Measurements from ENCODE around the gene DPCD.
"Not testable (repeated sequence)": the region's sequence is repeated elsewhere in the genome, so short reads cannot be mapped to it uniquely, and the experiment has no call there.

The DPCD gene

GRCh38 chr10:101623528-101623927 is 35.4 kb downstream of the DPCD start:
- DNase-seq: no peak

- DNase-seq: no peak
These were observed 36.5 kb downstream of the DPCD start for GRCh38 chr10:101624526-101625102.

- no peak for DNase-seq
These were observed 37.8 kb downstream of the DPCD start for GRCh38 chr10:101625821-101626412.

- DNase-seq: no peak
These were observed 41.9 kb downstream of the DPCD start for GRCh38 chr10:101629837-101630632.

- no peak for DNase-seq
These were observed 42.5 kb downstream of the DPCD start for GRCh38 chr10:101630633-101630920.

- no peak for DNase-seq
These were observed 43.8 kb downstream of the DPCD start for GRCh38 chr10:101631821-101632475.

- not testable (repeated sequence) for DNase-seq
These were observed 45.4 kb downstream of the DPCD start for GRCh38 chr10:101633510-101633909.

- DNase-seq: no peak
These were observed 51.2 kb downstream of the DPCD start for GRCh38 chr10:101639141-101639900.

GRCh38 chr10:101643546-101643945 is 55.4 kb downstream of the DPCD start:
- no peak for DNase-seq

- DNase-seq: no peak
These were observed 55.9 kb downstream of the DPCD start for GRCh38 chr10:101644002-101644401.

GRCh38 chr10:101645659-101646058 is 57.5 kb downstream of the DPCD start:
- DNase-seq: no peak

GRCh38 chr10:101646364-101646763 is 58.2 kb downstream of the DPCD start:
- DNase-seq: no peak

- DNase-seq: no peak
These were observed 59.1 kb downstream of the DPCD start for GRCh38 chr10:101647255-101647654.

GRCh38 chr10:101649525-101650085 is 61.5 kb downstream of the DPCD start:
- no peak for DNase-seq

GRCh38 chr10:101650863-101651262 is 62.7 kb downstream of the DPCD start:
- DNase-seq: no peak

- DNase-seq: no peak
These were observed 63.2 kb downstream of the DPCD start for GRCh38 chr10:101651336-101651735.

- no peak for DNase-seq
These were observed 65.4 kb downstream of the DPCD start for GRCh38 chr10:101653536-101653935.

GRCh38 chr10:101655570-101655969 is 67.4 kb downstream of the DPCD start:
- no peak for DNase-seq

GRCh38 chr10:101656890-101657289 is 68.8 kb downstream of the DPCD start:
- no peak for DNase-seq

- DNase-seq: no peak
These were observed 70.9 kb downstream of the DPCD start for GRCh38 chr10:101658975-101659374.

Measured in activated naive CD4-positive, alpha-beta T cell treated with Interleukin-2 at 50 U/mL for 16 hours (primary cell).